NT2/D1 (cell line): ENCODE data around the gene TUB.

ENCODE experiments used
- YY1 ChIP-seq: IDR thresholded peaks from 2 replicates; pipeline ENCODE4 v1.6.1; 2011; ENCODE audit not compliant: insufficient read length, insufficient read depth
- ZNF274 ChIP-seq: IDR thresholded peaks from 2 replicates; pipeline ENCODE4 v1.6.1; 2011; ENCODE audit warnings: mild to moderate bottlenecking, low read depth, low read length

- TF ChIP-seq YY1 (no peak), ZNF274 (no peak)
These were observed 46.3 kb upstream of the TUB start for GRCh38 chr11:8034604-8035190.
